HEK293T (cell line): ENCODE measurements around the gene BRINP3.

Experiments used
- ARNT ChIP-seq: fragments of 450-650 bp; IDR thresholded peaks from 2 replicates; pipeline ENCODE4 v1.6.1; 2017; ENCODE audit warnings: mild to moderate bottlenecking
- BHLHE40 ChIP-seq: fragments of 450-650 bp; IDR thresholded peaks from 2 replicates; pipeline ENCODE4 v1.6.1; 2016; ENCODE audit warnings: mild to moderate bottlenecking, moderate library complexity, borderline replicate concordance
- ELF4 ChIP-seq: fragments of 450-650 bp; IDR thresholded peaks from 2 replicates; pipeline ENCODE4 v1.6.1; 2017; ENCODE audit warnings: antibody characterized with exemption
- FOXA1 ChIP-seq: fragments of 450-650 bp; IDR thresholded peaks from 2 replicates; pipeline ENCODE4 v1.6.1; 2016; ENCODE audit warnings: mild to moderate bottlenecking
- FOXK2 ChIP-seq: fragments of 450-650 bp; IDR thresholded peaks from 2 replicates; pipeline ENCODE4 v1.6.1; 2016; ENCODE audit warnings: mild to moderate bottlenecking
- ZNF384 ChIP-seq: fragments of 450-650 bp; IDR thresholded peaks from 2 replicates; pipeline ENCODE4 v1.6.1; 2016

DNA sequence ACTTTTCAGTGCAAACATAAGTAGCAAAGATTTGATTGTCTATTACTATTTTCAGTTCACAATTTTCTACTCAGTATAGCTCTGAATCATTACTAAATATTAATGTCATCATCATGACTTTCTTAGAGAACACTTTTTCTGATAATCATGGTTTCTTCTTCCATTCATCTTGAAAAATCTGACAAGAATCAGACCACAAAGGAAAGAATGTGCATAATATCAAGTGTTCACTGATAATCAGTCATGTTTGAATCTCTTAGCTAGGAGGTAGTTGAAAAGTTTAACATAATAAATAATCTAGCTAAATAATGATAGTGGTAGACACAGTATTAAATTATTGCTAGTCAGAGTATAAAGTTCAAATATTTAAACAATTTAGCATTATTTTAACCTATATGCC lies 133.2 kb downstream of the BRINP3 start:
- TF ChIP-seq FOXA1 (no peak), ZNF384 (no peak), BHLHE40 (no peak), ELF4 (no peak), FOXK2 (no peak), ARNT (no peak)
